ENCODE data around the gene APOOL. TPM values are rescaled to one million over a fixed set of nuclear protein-coding genes. Genes with fewer than 3 reads are reported as not detected.

APOOL gene
- 12.5 TPM for total RNA-seq

GRCh38 chrX:85003655-85004244 lies at the start of gene APOOL:
APOOL (plus strand) TSS chrX:85003877; CDS start chrX:85003913, 36 bp downstream.

Other genes with a start within 250 kb of the APOOL start
- 2.5 TPM for gene SATL1, start 239.9 kb downstream of the APOOL start, total RNA-seq
- 87.4 TPM for gene ZNF711, start 240.1 kb downstream of the APOOL start, total RNA-seq

All from diencephalon (tissue), 1 donor.